K562 (cell line): ENCODE measurements around the gene LENEP. TPM values are rescaled to one million over a fixed set of nuclear protein-coding genes. Genes with fewer than 3 reads are reported as not detected.

ENCODE experiments used
- CBFB ChIP-seq: sonication (generic); formaldehyde crosslinking; IDR thresholded peaks from 2 replicates; pipeline ENCODE4 v1.4.0; 2020; ENCODE audit warnings: mild to moderate bottlenecking, missing genetic modification reagents
- CEBPB ChIP-seq: fragments of 450-650 bp; IDR thresholded peaks from 2 replicates; pipeline ENCODE4 v1.6.1; 2016; ENCODE audit warnings: missing genetic modification characterization, missing compliant biosample characterization
- CHD1 ChIP-seq: fragments of 200-600 bp; sonication (generic); IDR thresholded peaks from one replicate; pipeline ENCODE4 v1.6.1; 2012; ENCODE audit warnings: mild to moderate bottlenecking, moderate library complexity, low read length, inconsistent platforms
- DIDO1 ChIP-seq: fragments of 450-650 bp; IDR thresholded peaks from 2 replicates; pipeline ENCODE4 v1.6.1; 2016; ENCODE audit warnings: low read depth, missing biosample characterization, missing genetic modification characterization
- ETV6 ChIP-seq, 3 experiments: fragments of 150-350 bp in 1 of 3; sonication (generic) in 1 of 3; formaldehyde crosslinking in 1 of 3; IDR thresholded peaks; 2 replicates each; pipeline versions ENCODE4 v1.6.1 to v1.8.0; 2014 to 2022; ENCODE audit warnings: borderline replicate concordance in 2 of 3, low read depth in 2 of 3, antibody characterized with exemption in 1 of 3, low read length in 1 of 3, mild to moderate bottlenecking in 1 of 3, missing genetic modification reagents in 1 of 3
- GABPB1 ChIP-seq: sonication (generic); formaldehyde crosslinking; IDR thresholded peaks from 2 replicates; pipeline ENCODE4 v1.8.0; 2022; ENCODE audit warnings: mild to moderate bottlenecking, missing genetic modification reagents
- GATAD2B ChIP-seq: fragments of 450-650 bp; IDR thresholded peaks from 2 replicates; pipeline ENCODE4 v1.6.1; 2017; ENCODE audit warnings: mild to moderate bottlenecking, borderline replicate concordance
- KAT2B ChIP-seq: IDR thresholded peaks from one replicate; pipeline ENCODE4 v1.6.1; 2012; ENCODE audit warnings: low read depth, mild to moderate bottlenecking, control low read depth, inconsistent platforms, low read length, moderate library complexity
- LEF1 ChIP-seq: fragments of 450-650 bp; IDR thresholded peaks from 2 replicates; pipeline ENCODE4 v1.6.1; 2016; ENCODE audit warnings: mild to moderate bottlenecking
- NFIX ChIP-seq: fragments of 250-450 bp; sonication (Bioruptor Pico); IDR thresholded peaks from 2 replicates; pipeline ENCODE4 v1.4.0; 2020; ENCODE audit warnings: low read depth, mild to moderate bottlenecking, moderate library complexity
- PTTG1 ChIP-seq: fragments of 450-650 bp; IDR thresholded peaks from 2 replicates; pipeline ENCODE4 v1.6.1; 2016; ENCODE audit warnings: low read depth, mild to moderate bottlenecking, missing genetic modification characterization, missing compliant biosample characterization
- SNRNP70 ChIP-seq: fragments of 200-400 bp; formaldehyde crosslinking; optimal IDR thresholded peaks from 2 replicates; pipeline ENCODE3; 2017; ENCODE audit warnings: low read depth, low read length
- TRIM28 ChIP-seq: fragments of 450-650 bp; IDR thresholded peaks from 2 replicates; pipeline ENCODE4 v1.6.1; 2017
- ZNF121 ChIP-seq: sonication (generic); formaldehyde crosslinking; conservative IDR thresholded peaks from 2 replicates; pipeline ENCODE4 v1.8.0; 2022; ENCODE audit warnings: missing genetic modification reagents
- ZNF140 ChIP-seq: fragments of 250-450 bp; sonication (Bioruptor Pico); IDR thresholded peaks from 2 replicates; pipeline ENCODE4 v1.8.0; 2021; ENCODE audit warnings: moderate library complexity, mild to moderate bottlenecking, inconsistent platforms
- ZNF184 ChIP-seq: sonication (generic); formaldehyde crosslinking; IDR thresholded peaks from 2 replicates; pipeline ENCODE4 v1.5.0; 2020; ENCODE audit warnings: missing genetic modification reagents
- ZNF263 ChIP-seq: sonication (generic); formaldehyde crosslinking; IDR thresholded peaks from 2 replicates; pipeline ENCODE4 v1.8.0; 2022; ENCODE audit warnings: mild to moderate bottlenecking, missing genetic modification reagents, borderline replicate concordance
- ZNF408 ChIP-seq: fragments of 250-450 bp; sonication (Bioruptor Pico); IDR thresholded peaks from 2 replicates; pipeline ENCODE4 v1.4.0; 2020; ENCODE audit warnings: low read depth, mild to moderate bottlenecking, moderate library complexity
- ZNF707 ChIP-seq: fragments of 250-450 bp; sonication (Bioruptor Pico); conservative IDR thresholded peaks from 2 replicates; pipeline ENCODE4 v1.8.0; 2022; ENCODE audit warnings: inconsistent platforms, mild to moderate bottlenecking, moderate library complexity
- polyA plus RNA-seq, 8 experiments: library from polyadenylated mRNA; depleted of rRNA in 4 of 8; stranded (reverse) in 5 of 8; unstranded in 3 of 8; fragments of >200 nt; fragmentation: Nextera tagmentation in 2 of 8; fragmentation: Illumina TruSeq in 1 of 8; extraction: Ambion mirVana in 2 of 8; extraction: Trizol in 1 of 8; gene quantifications; 2 replicates each; pipeline versions ENCODE4 v1.2.1 to v1.2.3, GENCODE V29; 2011 to 2014; ENCODE audit warnings: inconsistent platforms in 1 of 8, missing spikeins in 1 of 8
- total RNA-seq, 7 experiments: library from RNA; depleted of rRNA in 6 of 7; stranded (reverse); fragments of >200 nt in 6 of 7; fragmentation: Illumina TruSeq in 2 of 7; extraction: Trizol in 2 of 7; gene quantifications; 2 replicates each; pipeline versions ENCODE4 v1.2.1 to v1.2.3, GENCODE V29; 2011 to 2021; ENCODE audit warnings: low replicate concordance in 1 of 7
- TF ChIP-seq, protein P1 (sequence below), 2 experiments: fragments of 150-350 bp in 1 of 2; IDR thresholded peaks; 2 replicates each; pipeline ENCODE4 v1.6.1; 2012 to 2016; ENCODE audit warnings: low read depth in 2 of 2, low read length in 2 of 2, mild to moderate bottlenecking in 1 of 2, moderate library complexity in 1 of 2
- TF ChIP-seq, protein P2 (sequence below): sonication (generic); formaldehyde crosslinking; IDR thresholded peaks from 2 replicates; pipeline ENCODE4 v1.8.0; 2023; ENCODE audit warnings: mild to moderate bottlenecking, missing genetic modification reagents
- TF ChIP-seq, protein P3 (sequence below): sonication (generic); formaldehyde crosslinking; IDR thresholded peaks from 2 replicates; pipeline ENCODE4 v1.9.0; 2022; ENCODE audit warnings: mild to moderate bottlenecking, missing genetic modification reagents
- TF ChIP-seq, protein P4 (sequence below), 2 experiments: fragments of 450-650 bp in 1 of 2; sonication (generic) in 1 of 2; formaldehyde crosslinking; conservative IDR thresholded peaks; 2 replicates each; pipeline versions ENCODE4 v1.4.0 to v1.8.1; 2020 to 2022; ENCODE audit warnings: mild to moderate bottlenecking in 1 of 2, missing genetic modification reagents in 1 of 2

LENEP gene
- total and polyA plus RNA-seq, 9 of the 15 experiments (the other 6 are each of a cell fraction or from before 2014, with no cell fraction given), result 0.23 to 0.87 (median 0.67) TPM; not detected in 5

DNA sequence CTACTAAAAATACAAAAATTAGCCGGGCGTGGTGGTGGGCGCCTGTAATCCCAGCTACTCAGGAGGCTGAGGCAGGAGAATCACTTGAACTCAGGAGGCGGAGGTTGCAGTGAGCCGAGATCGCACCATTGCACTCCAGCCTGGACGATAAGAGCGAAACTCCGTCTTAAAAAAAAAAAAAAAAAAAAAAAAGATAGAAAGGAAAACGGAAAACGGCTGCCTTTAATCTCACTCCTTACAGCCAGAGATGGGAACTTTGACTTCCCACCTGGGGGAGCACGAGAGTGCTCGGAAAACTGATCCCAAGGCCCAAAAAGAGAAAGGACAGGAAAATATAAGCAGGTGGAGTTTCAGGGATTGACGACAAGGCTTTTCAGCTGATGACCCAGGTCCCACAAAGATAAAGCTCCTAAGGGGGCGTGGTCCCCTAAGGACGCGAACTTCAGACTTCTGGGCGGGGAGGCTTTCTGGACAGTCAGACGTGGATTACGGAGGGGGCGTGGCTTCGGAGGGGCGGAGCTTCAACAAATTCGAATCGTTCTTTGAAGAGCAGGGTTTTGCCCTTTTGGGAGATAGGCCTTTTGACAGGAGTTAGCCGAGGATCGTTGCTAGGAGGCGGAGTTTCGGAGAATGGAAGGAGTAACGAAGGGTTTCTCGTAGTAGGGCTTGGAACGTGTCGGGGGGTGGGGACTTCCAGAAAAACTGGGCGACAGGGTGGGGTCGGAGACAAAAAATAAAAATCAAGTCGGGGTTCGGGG lies 19.9 kb upstream of the LENEP start (continued):
- TF ChIP-seq, protein P1, sequence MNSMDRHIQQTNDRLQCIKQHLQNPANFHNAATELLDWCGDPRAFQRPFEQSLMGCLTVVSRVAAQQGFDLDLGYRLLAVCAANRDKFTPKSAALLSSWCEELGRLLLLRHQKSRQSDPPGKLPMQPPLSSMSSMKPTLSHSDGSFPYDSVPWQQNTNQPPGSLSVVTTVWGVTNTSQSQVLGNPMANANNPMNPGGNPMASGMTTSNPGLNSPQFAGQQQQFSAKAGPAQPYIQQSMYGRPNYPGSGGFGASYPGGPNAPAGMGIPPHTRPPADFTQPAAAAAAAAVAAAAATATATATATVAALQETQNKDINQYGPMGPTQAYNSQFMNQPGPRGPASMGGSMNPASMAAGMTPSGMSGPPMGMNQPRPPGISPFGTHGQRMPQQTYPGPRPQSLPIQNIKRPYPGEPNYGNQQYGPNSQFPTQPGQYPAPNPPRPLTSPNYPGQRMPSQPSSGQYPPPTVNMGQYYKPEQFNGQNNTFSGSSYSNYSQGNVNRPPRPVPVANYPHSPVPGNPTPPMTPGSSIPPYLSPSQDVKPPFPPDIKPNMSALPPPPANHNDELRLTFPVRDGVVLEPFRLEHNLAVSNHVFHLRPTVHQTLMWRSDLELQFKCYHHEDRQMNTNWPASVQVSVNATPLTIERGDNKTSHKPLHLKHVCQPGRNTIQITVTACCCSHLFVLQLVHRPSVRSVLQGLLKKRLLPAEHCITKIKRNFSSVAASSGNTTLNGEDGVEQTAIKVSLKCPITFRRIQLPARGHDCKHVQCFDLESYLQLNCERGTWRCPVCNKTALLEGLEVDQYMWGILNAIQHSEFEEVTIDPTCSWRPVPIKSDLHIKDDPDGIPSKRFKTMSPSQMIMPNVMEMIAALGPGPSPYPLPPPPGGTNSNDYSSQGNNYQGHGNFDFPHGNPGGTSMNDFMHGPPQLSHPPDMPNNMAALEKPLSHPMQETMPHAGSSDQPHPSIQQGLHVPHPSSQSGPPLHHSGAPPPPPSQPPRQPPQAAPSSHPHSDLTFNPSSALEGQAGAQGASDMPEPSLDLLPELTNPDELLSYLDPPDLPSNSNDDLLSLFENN (IDR thresholded peaks at IDR 0.05; ENCODE audit: low read depth in 2 of 2, low read length in 2 of 2), result no peak
- TF ChIP-seq, protein P2, sequence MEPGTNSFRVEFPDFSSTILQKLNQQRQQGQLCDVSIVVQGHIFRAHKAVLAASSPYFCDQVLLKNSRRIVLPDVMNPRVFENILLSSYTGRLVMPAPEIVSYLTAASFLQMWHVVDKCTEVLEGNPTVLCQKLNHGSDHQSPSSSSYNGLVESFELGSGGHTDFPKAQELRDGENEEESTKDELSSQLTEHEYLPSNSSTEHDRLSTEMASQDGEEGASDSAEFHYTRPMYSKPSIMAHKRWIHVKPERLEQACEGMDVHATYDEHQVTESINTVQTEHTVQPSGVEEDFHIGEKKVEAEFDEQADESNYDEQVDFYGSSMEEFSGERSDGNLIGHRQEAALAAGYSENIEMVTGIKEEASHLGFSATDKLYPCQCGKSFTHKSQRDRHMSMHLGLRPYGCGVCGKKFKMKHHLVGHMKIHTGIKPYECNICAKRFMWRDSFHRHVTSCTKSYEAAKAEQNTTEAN (CRISPR knock-in tag), result no peak
- TF ChIP-seq PTTG1 (tag), result no peak
- no peak for TF ChIP-seq GATAD2B
- TF ChIP-seq, protein P3, sequence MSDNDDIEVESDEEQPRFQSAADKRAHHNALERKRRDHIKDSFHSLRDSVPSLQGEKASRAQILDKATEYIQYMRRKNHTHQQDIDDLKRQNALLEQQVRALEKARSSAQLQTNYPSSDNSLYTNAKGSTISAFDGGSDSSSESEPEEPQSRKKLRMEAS (CRISPR knock-in tag), result no peak
- TF ChIP-seq SNRNP70, result no peak
- TF ChIP-seq TRIM28, result no peak; the same call in 1 of the 2 replicates
- no peak for TF ChIP-seq ETV6 (IDR thresholded peaks at IDR 0.05; ENCODE audit: borderline replicate concordance in 1 of 2, low read depth in 2 of 2, low read length in 1 of 2)
- no peak for TF ChIP-seq ETV6 (CRISPR knock-in tag; IDR thresholded peaks at IDR 0.05; ENCODE audit: borderline replicate concordance)
- 0 out of 2 replicates have a peak, but pooled peaks have one; percentile 3 for TF ChIP-seq NFIX
- no peak for TF ChIP-seq ZNF140 (CRISPR knock-in tag)
- no peak for TF ChIP-seq KAT2B
- peak; percentile 34; the same call in 1 of the 2 replicates for TF ChIP-seq ZNF263 (CRISPR knock-in tag)
- TF ChIP-seq CEBPB (tag), result no peak
- TF ChIP-seq CBFB (CRISPR knock-in tag), result no peak
- TF ChIP-seq LEF1, result peak; percentile 12; the same call in 1 of the 2 replicates
- TF ChIP-seq ZNF184 (CRISPR knock-in tag), result no peak
- no peak for TF ChIP-seq GABPB1 (CRISPR knock-in tag)
- no peak for TF ChIP-seq ZNF408 (CRISPR knock-in tag)
- peak; percentile 79 for TF ChIP-seq CHD1
- TF ChIP-seq ZNF707 (CRISPR knock-in tag), result no peak
- TF ChIP-seq ZNF121 (CRISPR knock-in tag), result no peak
- TF ChIP-seq DIDO1, result no peak
- TF ChIP-seq, protein P4, sequence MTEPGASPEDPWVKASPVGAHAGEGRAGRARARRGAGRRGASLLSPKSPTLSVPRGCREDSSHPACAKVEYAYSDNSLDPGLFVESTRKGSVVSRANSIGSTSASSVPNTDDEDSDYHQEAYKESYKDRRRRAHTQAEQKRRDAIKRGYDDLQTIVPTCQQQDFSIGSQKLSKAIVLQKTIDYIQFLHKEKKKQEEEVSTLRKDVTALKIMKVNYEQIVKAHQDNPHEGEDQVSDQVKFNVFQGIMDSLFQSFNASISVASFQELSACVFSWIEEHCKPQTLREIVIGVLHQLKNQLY (CRISPR knock-in tag; conservative IDR thresholded peaks at IDR 0.05), result no peak
